Stimulated activated CD4-positive, alpha-beta T cell treated with anti-CD3 and anti-CD28 coated beads, Interleukin-12 subunit alpha, Interleukin-12 subunit beta, amount 100 ng/mL, for 48 hours (primary cell): ENCODE measurements around the gene MAN1B1.

Experiments used
- DNase-seq, 3 donors: peaks; one replicate each; pipeline ENCODE4 v3.0.0-alpha.2; 2020; ENCODE audit warnings: low read depth in 2 of 3, low spot score in 1 of 3

Gene MAN1B1

DNA sequence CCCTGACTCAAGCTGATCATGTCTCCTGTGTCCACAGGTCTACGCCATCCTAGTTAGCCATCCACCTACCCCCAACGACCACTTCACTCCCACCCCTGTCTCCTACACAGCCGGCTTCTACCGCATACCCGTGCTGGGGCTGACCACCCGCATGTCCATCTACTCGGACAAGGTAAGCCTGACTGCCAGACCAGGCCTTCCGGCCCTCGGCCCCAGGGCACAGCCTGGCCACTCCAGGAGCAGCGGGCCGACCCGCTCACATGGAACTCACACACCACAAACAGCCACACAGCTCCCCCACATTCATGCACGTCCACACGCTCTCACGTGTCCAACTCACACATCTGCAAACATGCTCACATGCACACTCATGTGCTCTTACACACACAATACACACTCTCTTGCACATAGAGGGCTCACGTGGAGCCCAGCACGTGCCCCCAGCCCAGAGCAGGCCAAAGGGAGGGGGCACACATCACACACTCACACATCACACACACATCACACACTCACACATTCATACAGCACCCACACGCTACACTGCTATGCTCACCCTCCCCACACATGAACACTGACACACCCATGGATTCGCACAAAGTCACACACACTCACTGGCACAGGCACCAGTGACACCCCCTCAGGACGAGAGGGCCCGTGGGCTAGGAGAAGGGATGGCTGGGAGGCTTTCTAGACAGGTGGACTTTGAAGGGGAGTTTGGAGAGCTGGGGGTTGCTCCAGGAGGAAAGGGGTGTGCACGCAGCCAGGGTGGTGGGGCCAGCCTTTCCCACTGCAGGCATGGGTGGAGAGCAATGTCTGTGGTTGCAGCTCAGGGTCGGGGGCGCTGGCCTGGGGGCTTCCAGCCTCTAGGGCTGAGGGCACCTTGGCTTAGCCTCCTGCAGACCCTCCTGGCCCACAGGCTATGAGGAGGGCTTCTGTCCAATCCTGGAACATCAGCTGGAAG, 55.5 kb downstream of the MAN1B1 start:
- no peak for DNase-seq

GRCh38 chr9:137143459-137143858, 56.7 kb downstream of the MAN1B1 start:
- no peak for DNase-seq

- no peak for DNase-seq
Measured at GRCh38 chr9:137145731-137146526, 59.1 kb downstream of the MAN1B1 start.

- no peak for DNase-seq
Measured at GRCh38 chr9:137146527-137146918, 59.7 kb downstream of the MAN1B1 start.

GRCh38 chr9:137147091-137147792, 60.5 kb downstream of the MAN1B1 start:
- DNase-seq: no peak

GRCh38 chr9:137147793-137148160, 61.0 kb downstream of the MAN1B1 start:
- DNase-seq: no peak

DNA sequence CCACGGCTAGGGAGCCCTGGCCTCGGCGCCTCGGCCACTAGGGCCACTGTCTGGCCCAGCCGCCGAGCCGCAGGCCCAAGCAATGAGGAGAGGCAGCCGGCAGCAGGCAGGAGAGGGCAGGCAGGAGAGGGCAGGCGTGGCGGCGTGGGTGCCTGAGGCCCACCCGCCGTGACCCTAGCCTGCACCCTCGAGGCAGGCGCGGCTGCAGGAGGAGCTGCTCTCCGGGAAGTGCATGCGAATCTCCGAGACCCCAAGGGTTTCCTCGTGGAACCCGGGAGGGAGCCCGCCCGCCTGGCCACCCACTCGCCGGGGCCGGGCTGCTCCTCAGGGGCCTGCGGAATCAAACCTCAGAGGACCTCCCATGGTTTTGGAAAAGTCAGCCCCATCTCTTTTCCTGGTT, 61.5 kb downstream of the MAN1B1 start:
- no peak for DNase-seq

DNA sequence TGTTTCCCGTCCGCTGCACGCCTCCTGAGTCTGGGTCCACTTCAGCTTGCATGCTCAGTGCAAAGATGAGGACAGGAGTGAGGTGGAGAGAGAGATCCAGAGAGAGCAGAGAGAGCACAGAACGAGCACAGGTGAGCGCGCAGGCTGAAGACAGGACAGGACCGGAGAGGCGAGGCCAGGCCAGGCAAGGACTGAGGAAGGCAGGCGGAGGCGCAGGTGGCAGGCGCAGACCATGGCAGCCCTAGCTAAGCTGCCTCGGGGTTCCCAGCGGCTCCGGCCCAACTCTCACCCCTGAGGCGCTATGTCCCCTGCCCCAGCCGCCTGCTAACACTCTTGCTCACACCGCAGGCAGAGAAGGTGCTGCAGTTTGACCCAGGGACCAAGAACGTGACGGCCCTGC, 61.9 kb downstream of the MAN1B1 start:
- no peak for DNase-seq

- no peak for DNase-seq
Measured at GRCh38 chr9:137149363-137149762, 62.6 kb downstream of the MAN1B1 start.

DNA sequence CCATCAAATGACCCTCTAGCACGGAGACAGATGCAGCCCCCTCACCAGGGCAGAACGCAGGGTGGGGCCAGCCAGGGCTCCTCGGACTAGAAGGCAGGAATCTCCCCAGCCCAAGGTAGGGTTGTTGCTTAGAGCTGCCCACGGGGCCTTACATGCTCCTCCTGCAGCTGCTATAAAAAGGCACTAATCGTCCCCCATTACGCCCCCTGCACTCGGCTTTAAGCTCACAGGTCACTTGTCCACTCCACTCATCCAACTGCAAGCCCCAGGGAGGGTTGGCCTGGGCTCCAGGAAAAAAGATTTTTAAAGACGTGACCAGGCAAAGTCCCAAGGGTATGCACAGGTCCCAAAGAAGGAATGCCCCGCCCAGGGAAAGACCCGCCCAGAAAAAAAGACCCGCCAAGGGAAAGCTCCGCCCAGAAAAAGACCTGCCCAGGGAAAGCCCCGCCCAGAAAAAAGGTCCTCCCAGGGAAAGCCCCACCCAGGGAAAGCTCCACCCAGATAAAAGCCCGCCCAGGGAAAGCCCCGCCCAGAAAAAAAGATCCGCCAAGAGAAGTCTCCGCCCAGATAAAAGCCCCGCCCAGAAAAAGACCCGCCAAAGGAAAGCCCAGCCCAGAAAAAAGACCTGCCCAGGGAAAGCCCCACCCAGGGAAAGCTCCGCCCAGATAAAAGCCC, 63.3 kb downstream of the MAN1B1 start:
- DNase-seq: peak in 1 of 3 donors; percentile 48

GRCh38 chr9:137150617-137151457, 64.1 kb downstream of the MAN1B1 start:
- peak; percentile 51 to 79 (median 76) for DNase-seq

DNA sequence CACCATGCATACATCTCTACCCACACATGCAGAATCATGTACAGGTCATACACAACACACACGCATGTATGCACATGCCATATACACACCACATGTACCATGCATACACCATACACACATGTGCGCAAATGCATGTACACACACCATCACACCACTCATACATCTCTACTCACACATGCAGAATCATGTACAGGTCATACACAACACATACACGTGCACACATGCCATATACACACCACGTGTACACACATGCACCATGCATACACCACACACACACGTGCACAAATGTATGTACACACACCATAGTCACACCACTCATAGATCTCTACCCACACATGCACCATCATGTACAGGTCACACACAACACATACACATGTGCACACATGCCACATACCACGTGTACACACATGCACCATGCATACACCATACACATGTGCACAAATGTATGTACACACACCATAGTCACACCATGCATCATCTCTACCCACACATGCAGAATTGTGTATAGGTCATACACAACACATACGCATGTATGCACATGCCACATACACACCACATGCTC, 66.1 kb downstream of the MAN1B1 start:
- DNase-seq: no peak

DNA sequence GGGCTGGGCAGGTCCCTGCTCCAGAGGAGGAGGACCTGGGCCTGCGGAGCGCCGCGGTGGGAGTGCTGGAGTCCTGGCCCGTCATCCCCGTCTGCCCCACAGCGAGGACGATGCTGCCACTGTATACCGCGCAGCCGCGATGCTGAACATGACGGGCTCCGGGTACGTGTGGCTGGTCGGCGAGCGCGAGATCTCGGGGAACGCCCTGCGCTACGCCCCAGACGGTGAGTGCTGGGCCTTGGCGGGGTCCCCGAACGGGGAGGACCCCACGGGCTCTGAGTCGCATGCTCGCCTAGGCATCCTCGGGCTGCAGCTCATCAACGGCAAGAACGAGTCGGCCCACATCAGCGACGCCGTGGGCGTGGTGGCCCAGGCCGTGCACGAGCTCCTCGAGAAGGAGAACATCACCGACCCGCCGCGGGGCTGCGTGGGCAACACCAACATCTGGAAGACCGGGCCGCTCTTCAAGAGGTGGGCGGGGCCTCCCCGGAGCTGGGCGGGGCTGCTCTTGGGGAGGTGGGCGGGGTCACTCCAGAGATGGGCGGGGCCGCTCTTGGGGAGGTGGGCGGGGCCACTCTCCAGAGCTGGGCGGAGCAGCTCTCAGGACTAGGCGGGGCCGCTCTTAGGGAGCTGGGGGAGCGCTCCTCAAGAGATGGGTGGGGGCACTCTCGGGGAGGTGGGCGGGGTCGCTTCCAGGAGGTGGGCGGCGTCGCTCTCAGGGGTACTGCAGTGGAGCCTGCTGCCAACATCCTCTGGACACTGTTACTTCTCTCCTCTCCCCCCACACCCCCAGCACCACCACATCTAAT, 70.0 kb downstream of the MAN1B1 start:
- peak; percentile 51 to 55 (median 53) for DNase-seq

DNA sequence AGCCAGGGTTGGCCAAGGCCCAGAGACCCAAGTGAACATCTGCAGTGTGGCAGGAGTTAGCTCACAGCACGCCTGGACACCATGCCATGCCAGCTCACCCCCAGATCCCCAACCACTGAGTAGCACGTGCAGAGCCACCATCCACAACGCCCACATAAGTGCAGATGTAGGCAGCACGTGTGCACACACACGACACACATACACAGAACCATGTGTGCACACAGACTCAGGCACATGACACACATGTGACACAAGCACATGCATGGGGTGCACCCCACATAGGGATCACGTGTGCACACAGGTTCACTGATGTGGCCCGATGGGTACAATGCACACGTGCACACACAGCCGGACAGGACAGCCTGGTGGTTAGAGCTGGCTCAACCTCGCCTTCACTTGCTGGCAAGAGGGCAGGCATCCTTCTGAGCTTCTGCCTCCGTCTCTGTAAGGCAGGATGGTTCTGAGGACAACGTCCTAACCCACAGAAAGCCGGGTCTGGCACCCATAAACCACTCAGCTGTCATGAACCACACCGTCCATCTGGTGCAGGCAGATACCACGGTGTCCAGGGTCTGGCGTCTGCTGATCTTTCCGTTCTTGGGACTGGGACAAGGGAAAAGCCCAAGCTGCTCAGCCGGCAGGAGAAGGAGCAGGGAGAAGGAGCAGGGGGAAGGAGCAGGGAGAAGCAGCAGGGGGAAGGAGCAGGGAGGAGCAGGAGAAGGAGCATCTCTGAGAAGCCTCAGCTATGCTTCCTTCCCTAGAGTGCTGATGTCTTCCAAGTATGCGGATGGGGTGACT, 71.0 kb downstream of the MAN1B1 start:
- no peak for DNase-seq

- no peak for DNase-seq
Measured at GRCh38 chr9:137158625-137159024, 71.8 kb downstream of the MAN1B1 start.
